NCI-H1092 treated with DMSO at 0.1 percent for 48 hours (cell line): ENCODE data around the gene FLRT2.

Experiments used
- DNase-seq: peaks from one replicate; lab custom pipeline; 2025; lab: John Stamatoyannopoulos, UW

The FLRT2 gene

GRCh38 chr14:85531141-85531586 is 1.2 kb downstream of the FLRT2 start:
- DNase-seq, result no peak

GRCh38 chr14:85531587-85532373 is 1.8 kb downstream of the FLRT2 start:
- no peak for DNase-seq

GRCh38 chr14:85532374-85533022 is 2.6 kb downstream of the FLRT2 start:
- DNase-seq, result no peak

- DNase-seq, result peak; percentile 68
Observed at GRCh38 chr14:85533023-85533860, 3.3 kb downstream of the FLRT2 start.

GRCh38 chr14:85533861-85534291 is 3.9 kb downstream of the FLRT2 start:
- DNase-seq, result peak; percentile 44

GRCh38 chr14:85534458-85535293 is 4.7 kb downstream of the FLRT2 start:
- DNase-seq, result peak; percentile 28

- no peak for DNase-seq
Observed at GRCh38 chr14:85535321-85535720, 5.4 kb downstream of the FLRT2 start.

GRCh38 chr14:85535991-85536832 is 6.3 kb downstream of the FLRT2 start:
- DNase-seq, result peak; percentile 17

- no peak for DNase-seq
Observed at GRCh38 chr14:85536833-85537190, 6.9 kb downstream of the FLRT2 start.

GRCh38 chr14:85537526-85537925 is 7.6 kb downstream of the FLRT2 start:
- DNase-seq, result no peak

GRCh38 chr14:85538636-85539035 is 8.7 kb downstream of the FLRT2 start:
- no peak for DNase-seq

GRCh38 chr14:85539510-85539909 is 9.6 kb downstream of the FLRT2 start:
- no peak for DNase-seq

- no peak for DNase-seq
Observed at GRCh38 chr14:85542623-85543022, 12.7 kb downstream of the FLRT2 start.

- DNase-seq, result no peak
Observed at GRCh38 chr14:85545738-85546137, 15.8 kb downstream of the FLRT2 start.

- no peak for DNase-seq
Observed at GRCh38 chr14:85546390-85546789, 16.4 kb downstream of the FLRT2 start.

- no peak for DNase-seq
Observed at GRCh38 chr14:85549697-85550096, 19.8 kb downstream of the FLRT2 start.

GRCh38 chr14:85554106-85554505 is 24.2 kb downstream of the FLRT2 start:
- no peak for DNase-seq

GRCh38 chr14:85556267-85556666 is 26.3 kb downstream of the FLRT2 start:
- no peak for DNase-seq

- no peak for DNase-seq
Observed at GRCh38 chr14:85558505-85558904, 28.6 kb downstream of the FLRT2 start.

- no peak for DNase-seq
Observed at GRCh38 chr14:85562630-85563029, 32.7 kb downstream of the FLRT2 start.
